GM23248 (cell line): ENCODE measurements around the gene GRAP2. TPM values are rescaled to one million over a fixed set of nuclear protein-coding genes. Genes with fewer than 3 reads are reported as not detected.
"Not testable (repeated sequence)": the region's sequence is repeated elsewhere in the genome, so short reads cannot be mapped to it uniquely, and the experiment has no call there.

Source experiments
- DNase-seq: peaks from one replicate; pipeline ENCODE4 v3.0.0-alpha.2; 2015
- H2AFZ ChIP-seq: fragments of 200-600 bp; sonication (generic); 2 replicates; pipeline ENCODE4 v1.6.1; 2016; ENCODE audit warnings: antibody characterized with exemption
- H3F3A ChIP-seq: fragments of 200-600 bp; sonication (generic); 2 replicates; pipeline ENCODE4 v1.6.1; 2016; ENCODE audit warnings: mild to moderate bottlenecking, antibody characterized with exemption, mixed run types; ENCODE audit not compliant: insufficient read depth
- H3K27ac ChIP-seq: fragments of 200-600 bp; sonication (generic); 2 replicates; pipeline ENCODE4 v1.5.1; 2016; ENCODE audit warnings: mild to moderate bottlenecking
- H3K27me3 ChIP-seq: fragments of 200-600 bp; sonication (generic); replicated peaks from 2 replicates; pipeline ENCODE4 v1.6.1; 2016; ENCODE audit warnings: mild to moderate bottlenecking; ENCODE audit not compliant: insufficient read depth
- H3K36me3 ChIP-seq: fragments of 200-600 bp; sonication (generic); 2 replicates; pipeline ENCODE4 v1.6.1; 2016; ENCODE audit warnings: low read depth, mild to moderate bottlenecking
- H3K4me1 ChIP-seq: fragments of 200-600 bp; sonication (generic); 2 replicates; pipeline ENCODE4 v1.6.1; 2016; ENCODE audit warnings: mild to moderate bottlenecking; ENCODE audit not compliant: insufficient read depth
- H3K4me2 ChIP-seq: fragments of 200-600 bp; sonication (generic); one replicate; pipeline ENCODE4 v1.6.1; 2016; ENCODE audit warnings: mild to moderate bottlenecking; ENCODE audit not compliant: unreplicated experiment
- H3K4me3 ChIP-seq: fragments of 200-600 bp; sonication (generic); 2 replicates; pipeline ENCODE4 v1.5.1; 2016; ENCODE audit warnings: mild to moderate bottlenecking
- H3K79me2 ChIP-seq: fragments of 200-600 bp; sonication (generic); 2 replicates; pipeline ENCODE4 v1.6.1; 2016; ENCODE audit warnings: mild to moderate bottlenecking; ENCODE audit not compliant: insufficient read depth
- H3K9ac ChIP-seq: fragments of 200-600 bp; sonication (generic); 2 replicates; pipeline ENCODE4 v1.6.1; 2016; ENCODE audit warnings: mild to moderate bottlenecking
- H3K9me2 ChIP-seq: fragments of 200-600 bp; sonication (generic); 2 replicates; pipeline ENCODE4 v1.6.1; 2016; ENCODE audit warnings: mixed run types, mild to moderate bottlenecking, moderate library complexity; ENCODE audit not compliant: insufficient read depth
- H3K9me3 ChIP-seq: fragments of 200-600 bp; sonication (generic); one replicate; pipeline ENCODE4 v1.6.1; 2017; ENCODE audit warnings: low read depth
- H4K20me1 ChIP-seq: fragments of 200-600 bp; sonication (generic); 2 replicates; pipeline ENCODE4 v1.6.0; 2016; ENCODE audit not compliant: insufficient read depth
- EZH2 ChIP-seq: fragments of 200-600 bp; sonication (generic); IDR thresholded peaks from 2 replicates; pipeline ENCODE4 v1.6.1; 2018; ENCODE audit warnings: antibody characterized with exemption, mild to moderate bottlenecking; ENCODE audit not compliant: insufficient read depth, poor library complexity, severe bottlenecking
- EZH2phosphoT487 ChIP-seq: fragments of 200-600 bp; sonication (generic); IDR thresholded peaks from 2 replicates; pipeline ENCODE4 v1.6.1; 2018; ENCODE audit warnings: antibody characterized with exemption, moderate library complexity, mild to moderate bottlenecking, low read depth; ENCODE audit not compliant: insufficient read depth
- WGBS, 2 experiments: methylation state at CpG; one replicate each; pipeline ENCODE4 v1.1.6; 2015 to 2017; ENCODE audit warnings: low lambda C conversion rate in 2 of 2, low coverage in 1 of 2; ENCODE audit errors: missing lambda C conversion rate in 2 of 2; 5-methylcytosine and 5-hydroxymethylcytosine counted together
- in situ Hi-C: fragments of 300-500 bp; cut with MboI; formaldehyde crosslinking; loops from 2 replicates; pipeline ENCODE4 v1.15.0; 2020
- polyA plus RNA-seq: library from polyadenylated mRNA; unstranded; fragments of >200 nt; fragmentation: Nextera tagmentation; extraction: Ambion mirVana; gene quantifications from 2 replicates; pipeline ENCODE4 v1.2.1, GENCODE V29; 2016
- total RNA-seq: library from RNA; depleted of rRNA; stranded (reverse); fragments of >200 nt; shearing (Covaris generic); gene quantifications from 2 replicates; pipeline ENCODE4 v1.2.3, GENCODE V29; 2014

GRAP2 gene
- total and polyA plus RNA-seq, 2 experiments from 2014 or later = not detected

DNA sequence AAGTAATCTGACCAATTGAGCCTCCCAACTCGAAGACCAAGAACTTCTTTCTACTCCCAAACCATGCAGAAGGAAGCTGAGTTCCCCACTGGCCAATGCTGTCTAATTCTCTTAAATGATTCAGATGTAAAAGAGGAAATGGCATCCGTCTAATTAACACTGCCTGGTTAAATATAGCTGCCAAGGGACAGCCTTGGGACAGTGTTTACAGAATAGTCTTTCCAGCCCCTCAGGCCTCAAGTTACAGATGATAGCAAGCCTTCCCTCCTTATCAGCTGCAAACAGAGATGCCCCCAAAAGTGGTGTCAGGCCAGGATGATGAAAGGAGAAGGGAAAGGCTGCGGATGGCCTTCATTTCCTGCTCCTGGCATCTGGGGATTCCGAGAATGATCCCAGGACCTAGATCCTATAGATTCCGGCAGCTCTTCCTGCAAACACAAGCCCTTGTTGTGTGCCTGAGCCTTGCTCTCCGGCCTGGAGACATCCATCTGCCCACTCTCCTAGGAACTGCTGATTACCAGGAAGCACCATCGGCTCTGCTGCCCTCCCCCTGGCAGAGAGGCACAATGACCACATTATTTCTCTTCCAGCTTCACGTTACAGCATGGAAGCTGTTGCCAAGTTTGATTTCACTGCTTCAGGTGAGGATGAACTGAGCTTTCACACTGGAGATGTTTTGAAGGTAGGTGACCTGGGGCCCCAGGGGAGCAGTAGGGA, 45.8 kb downstream of the GRAP2 start:
- TF ChIP-seq EZH2 = no peak
- no peak for TF ChIP-seq EZH2phosphoT487
- Histone ChIP-seq H3K27me3 (peaks cover 39% of the 10 kb centered on the region), H3F3A (no peaks in the 10 kb centered on the region), H3K4me3 (no peak overlapping the region), H3K9me2 (no peaks in the 10 kb centered on the region), H3K4me2 (no peak overlapping the region), H4K20me1 (no peaks in the 10 kb centered on the region), H3K79me2 (no peaks in the 10 kb centered on the region), H3K36me3 (no peaks in the 10 kb centered on the region), H3K9ac (no peak overlapping the region), H3K4me1 (no peaks in the 10 kb centered on the region), H3K9me3 (no peaks in the 10 kb centered on the region), H3K27ac (no peak overlapping the region), H2AFZ (no peak overlapping the region)
- no peak for DNase-seq
- 39% methylated on average over 8 of the region's 8 CpGs for WGBS, 2 experiments
- in situ Hi-C loops = no loop called here

DNA sequence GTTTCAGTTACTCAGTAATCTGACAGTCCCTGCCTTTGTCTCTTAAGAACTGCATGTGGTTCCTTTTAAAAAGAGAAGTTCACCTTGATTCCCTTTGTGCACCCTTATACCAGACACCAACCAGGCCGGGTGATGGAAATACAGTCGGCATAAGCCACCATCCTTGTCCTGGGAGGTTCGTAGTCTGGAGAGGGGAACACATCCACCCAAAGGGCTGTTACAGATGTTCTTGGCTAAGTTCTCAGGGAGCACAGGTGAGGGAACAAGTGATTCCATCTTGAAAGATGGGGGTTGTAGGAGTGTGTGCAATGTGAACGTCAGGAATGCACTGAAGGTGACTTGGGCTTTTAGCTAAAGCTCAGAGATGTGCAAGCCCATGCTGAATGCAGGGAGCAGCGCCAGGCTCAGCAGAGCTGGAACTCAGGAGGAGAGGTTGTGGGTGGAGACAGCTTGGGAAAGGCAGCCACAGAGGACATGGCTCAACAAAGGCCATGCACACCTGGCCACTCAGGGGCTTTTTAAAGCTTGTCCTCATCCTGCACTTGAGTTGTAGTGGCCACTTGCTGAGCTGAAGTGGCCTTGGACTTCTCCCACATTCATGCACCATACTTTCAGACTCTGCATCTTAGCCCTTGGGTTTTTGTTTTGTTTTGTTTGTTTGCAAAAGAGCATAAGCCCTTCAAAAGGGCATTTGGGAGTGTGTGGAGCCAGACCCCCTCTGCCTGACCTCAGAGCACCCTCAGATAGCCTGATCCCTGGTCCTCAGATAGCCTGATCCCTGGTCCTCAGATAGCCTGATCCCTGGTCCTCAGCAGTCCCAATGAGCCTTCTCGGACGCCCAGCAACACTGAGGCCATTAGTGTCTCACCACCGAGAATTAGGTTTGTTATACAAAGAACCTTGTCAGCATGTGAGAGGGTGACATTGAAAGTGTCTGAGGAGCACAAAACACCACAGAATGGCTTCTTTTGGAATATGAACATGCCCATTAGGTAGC, 46.6 kb downstream of the GRAP2 start:
- H3K79me2 ChIP-seq = no peaks in the 10 kb centered on the region
- H3F3A ChIP-seq = no peaks in the 10 kb centered on the region
- H3K9ac ChIP-seq = no peak overlapping the region
- no peaks in the 10 kb centered on the region for H3K4me1 ChIP-seq
- TF ChIP-seq EZH2phosphoT487 = no peak
- no peak for TF ChIP-seq EZH2
- in situ Hi-C loops = no loop called here
- no peak for DNase-seq
- no peaks in the 10 kb centered on the region for H4K20me1 ChIP-seq
- WGBS, 2 experiments = 49 to 60% methylated on average over 8 of the region's 8 CpGs
- no peaks in the 10 kb centered on the region for H3K36me3 ChIP-seq
- no peak overlapping the region for H3K27ac ChIP-seq
- no peak overlapping the region for H2AFZ ChIP-seq
- H3K4me3 ChIP-seq = no peak overlapping the region
- H3K9me3 ChIP-seq = no peaks in the 10 kb centered on the region
- no peak overlapping the region for H3K4me2 ChIP-seq
- peaks cover 37% of the 10 kb centered on the region for H3K27me3 ChIP-seq
- H3K9me2 ChIP-seq = no peaks in the 10 kb centered on the region

DNA sequence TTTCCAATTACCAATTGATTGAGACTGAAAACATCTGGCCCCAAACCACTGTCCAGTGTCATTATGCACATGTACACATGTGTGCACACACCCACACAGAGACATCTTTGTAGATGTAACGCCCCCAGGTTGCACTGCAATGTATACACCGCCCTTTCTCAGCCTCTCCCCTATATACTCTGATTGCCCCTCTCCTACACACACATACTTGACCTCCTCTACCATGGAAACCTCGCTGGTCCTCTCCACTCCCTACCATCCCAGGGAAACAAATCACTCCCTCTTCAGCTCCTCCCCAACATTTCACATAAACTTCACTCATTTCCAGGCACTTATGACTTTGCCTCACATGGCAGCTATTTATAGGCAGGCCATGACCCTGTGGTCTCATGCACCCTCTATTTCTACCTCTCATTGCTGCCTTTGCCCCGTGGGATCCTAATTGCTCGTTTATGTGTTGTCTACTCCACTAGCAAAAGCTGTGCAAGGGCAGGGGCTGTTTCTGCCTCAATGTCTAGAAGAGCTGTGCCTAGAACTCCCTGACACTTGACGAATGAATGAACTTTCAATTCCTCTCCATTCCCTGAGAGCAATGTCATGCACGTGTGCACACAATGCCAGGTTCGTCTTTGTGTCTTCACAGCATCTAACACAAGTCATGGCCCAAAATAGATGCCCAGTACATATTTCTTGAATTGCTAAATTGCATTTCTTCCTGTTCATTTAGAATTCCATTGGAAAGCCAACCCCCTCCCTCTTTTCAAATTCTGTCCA, 49.3 kb downstream of the GRAP2 start:
- no peaks in the 10 kb centered on the region for H3K9me3 ChIP-seq
- no peaks in the 10 kb centered on the region for H4K20me1 ChIP-seq
- H3K4me3 ChIP-seq = no peak overlapping the region
- no peaks in the 10 kb centered on the region for H3K4me1 ChIP-seq
- no peak overlapping the region for H2AFZ ChIP-seq
- H3K27me3 ChIP-seq = peaks cover 30% of the 10 kb centered on the region
- in situ Hi-C loops = no loop called here
- H3F3A ChIP-seq = no peaks in the 10 kb centered on the region
- no peak overlapping the region for H3K9ac ChIP-seq
- TF ChIP-seq EZH2phosphoT487 = no peak
- no peak for TF ChIP-seq EZH2
- H3K9me2 ChIP-seq = no peaks in the 10 kb centered on the region
- no peaks in the 10 kb centered on the region for H3K79me2 ChIP-seq
- H3K36me3 ChIP-seq = no peaks in the 10 kb centered on the region
- 51% methylated on average over 8 of the region's 8 CpGs for WGBS, 2 experiments
- no peak overlapping the region for H3K4me2 ChIP-seq
- no peak overlapping the region for H3K27ac ChIP-seq
- DNase-seq = no peak

DNA sequence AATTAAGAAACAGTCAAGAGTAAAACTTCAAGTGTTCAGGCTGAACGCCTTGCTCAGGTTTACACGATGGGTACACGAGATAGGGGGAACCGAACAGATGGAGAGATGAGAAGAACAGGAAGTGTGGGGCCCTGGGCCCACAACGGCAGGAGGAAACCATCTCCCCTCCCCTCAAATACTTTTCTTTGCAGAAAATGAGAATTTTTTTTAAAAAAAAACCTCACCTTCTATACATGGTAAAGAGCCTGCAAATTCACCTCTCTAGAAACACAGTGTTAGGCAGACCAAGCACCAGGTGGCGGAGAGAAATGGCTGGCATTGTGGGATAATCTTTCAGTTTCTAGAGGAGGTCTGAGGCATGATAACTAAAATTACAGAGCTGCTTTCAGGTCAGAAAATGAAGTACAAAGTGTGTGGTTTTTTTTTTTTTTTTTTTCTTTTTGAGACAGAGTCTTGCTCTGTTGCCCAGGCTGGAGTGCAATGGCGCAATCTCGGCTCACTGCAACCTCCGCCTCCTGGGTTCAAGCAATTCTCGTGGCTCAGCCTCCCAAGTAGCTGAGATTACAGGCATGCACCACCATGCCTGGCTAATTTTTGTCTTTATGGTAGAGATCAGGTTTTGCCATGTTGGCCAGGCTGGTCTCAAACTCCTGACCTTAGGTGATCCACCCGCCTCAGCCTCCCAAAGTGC, 50.9 kb downstream of the GRAP2 start:
- in situ Hi-C loops, H3F3A ChIP-seq, H3K79me2 ChIP-seq, H3K9me2 ChIP-seq, H3K36me3 ChIP-seq, H3K4me1 ChIP-seq, DNase-seq, H3K4me2 ChIP-seq, H3K4me3 ChIP-seq, H2AFZ ChIP-seq, H4K20me1 ChIP-seq, H3K9me3 ChIP-seq, H3K9ac ChIP-seq, H3K27ac ChIP-seq: not testable (repeated sequence)
- 63 to 66% methylated on average over 11 of the region's 11 CpGs for WGBS, 2 experiments
- H3K27me3 ChIP-seq = peaks cover 24% of the 10 kb centered on the region; the same call in 1 of the 2 replicates
